ENCODE measurements around the gene CCDC34.
"Not testable (repeated sequence)": the region's sequence is repeated elsewhere in the genome, so short reads cannot be mapped to it uniquely, and the experiment has no call there.

The CCDC34 gene

GRCh38 chr11:27361649-27362431 is 1.2 kb downstream of the CCDC34 start:
- DNase-seq (ENCODE audit: low read depth): no peak

GRCh38 chr11:27358296-27358695 is 4.7 kb downstream of the CCDC34 start:
- DNase-seq (ENCODE audit: low read depth): no peak

GRCh38 chr11:27357250-27357649 is 5.8 kb downstream of the CCDC34 start:
- no peak for DNase-seq (ENCODE audit: low read depth)

GRCh38 chr11:27356624-27357222 is 6.3 kb downstream of the CCDC34 start:
- DNase-seq (ENCODE audit: low read depth): no peak

GRCh38 chr11:27355575-27356104 is 7.4 kb downstream of the CCDC34 start:
- DNase-seq (ENCODE audit: low read depth): no peak

- DNase-seq (ENCODE audit: low read depth): no peak
These were observed 8.6 kb downstream of the CCDC34 start for GRCh38 chr11:27354359-27354965.

GRCh38 chr11:27353593-27354358 is 9.2 kb downstream of the CCDC34 start:
- no peak for DNase-seq (ENCODE audit: low read depth)

- DNase-seq (ENCODE audit: low read depth): no peak
These were observed 10.2 kb downstream of the CCDC34 start for GRCh38 chr11:27352781-27353180.

- no peak for DNase-seq (ENCODE audit: low read depth)
These were observed 12.5 kb downstream of the CCDC34 start for GRCh38 chr11:27350511-27350910.

GRCh38 chr11:27349919-27350318 is 13.1 kb downstream of the CCDC34 start:
- no peak for DNase-seq (ENCODE audit: low read depth)

- DNase-seq (ENCODE audit: low read depth): no peak
These were observed 14.6 kb downstream of the CCDC34 start for GRCh38 chr11:27348340-27348873.

GRCh38 chr11:27347359-27348339 is 15.4 kb downstream of the CCDC34 start:
- DNase-seq (ENCODE audit: low read depth): no peak

GRCh38 chr11:27339941-27340340 is 23.1 kb downstream of the CCDC34 start:
- no peak for DNase-seq (ENCODE audit: low read depth)

- DNase-seq (ENCODE audit: low read depth): not testable (repeated sequence)
These were observed 28.3 kb downstream of the CCDC34 start for GRCh38 chr11:27334764-27335163.

GRCh38 chr11:27331981-27332380 is 31.0 kb downstream of the CCDC34 start:
- no peak for DNase-seq (ENCODE audit: low read depth)

- no peak for DNase-seq (ENCODE audit: low read depth)
These were observed 32.3 kb downstream of the CCDC34 start for GRCh38 chr11:27330633-27331270.

- no peak for DNase-seq (ENCODE audit: low read depth)
These were observed 33.0 kb downstream of the CCDC34 start for GRCh38 chr11:27329867-27330632.

GRCh38 chr11:27328614-27329013 is 34.4 kb downstream of the CCDC34 start:
- DNase-seq (ENCODE audit: low read depth): no peak

GRCh38 chr11:27327064-27327463 is 36.0 kb downstream of the CCDC34 start:
- not testable (repeated sequence) for DNase-seq (ENCODE audit: low read depth)
